ENCODE data around the gene S100A16.
"Not testable (repeated sequence)": the region's sequence is repeated elsewhere in the genome, so short reads cannot be mapped to it uniquely, and the experiment has no call there.

S100A16 gene

GRCh38 chr1:153614189-153614900 is 1.4 kb upstream of the S100A16 start:
- no peak for DNase-seq

- no peak for DNase-seq
These were observed 469 bp upstream of the S100A16 start for GRCh38 chr1:153613406-153613805.

- DNase-seq: no peak
These were observed 704 bp downstream of the S100A16 start for GRCh38 chr1:153612111-153612754.

- DNase-seq: no peak
These were observed 1.6 kb downstream of the S100A16 start for GRCh38 chr1:153611356-153611755.

GRCh38 chr1:153610811-153611301 is 2.1 kb downstream of the S100A16 start:
- no peak for DNase-seq

GRCh38 chr1:153610334-153610733 is 2.6 kb downstream of the S100A16 start:
- no peak for DNase-seq

- DNase-seq: no peak
These were observed 3.4 kb downstream of the S100A16 start for GRCh38 chr1:153609585-153609907.

- DNase-seq: no peak
These were observed 4.0 kb downstream of the S100A16 start for GRCh38 chr1:153608742-153609584.

- no peak for DNase-seq
These were observed 4.8 kb downstream of the S100A16 start for GRCh38 chr1:153608089-153608682.

- no peak for DNase-seq
These were observed 5.6 kb downstream of the S100A16 start for GRCh38 chr1:153607381-153607780.

- DNase-seq: no peak
These were observed 6.7 kb downstream of the S100A16 start for GRCh38 chr1:153606194-153606593.

- no peak for DNase-seq
These were observed 10.2 kb downstream of the S100A16 start for GRCh38 chr1:153602749-153603148.

GRCh38 chr1:153599847-153600246 is 13.1 kb downstream of the S100A16 start:
- no peak for DNase-seq

- DNase-seq: no peak
These were observed 14.4 kb downstream of the S100A16 start for GRCh38 chr1:153598309-153599172.

- no peak for DNase-seq
These were observed 15.7 kb downstream of the S100A16 start for GRCh38 chr1:153597206-153597605.

- no peak for DNase-seq
These were observed 20.2 kb downstream of the S100A16 start for GRCh38 chr1:153592748-153593147.

GRCh38 chr1:153588482-153588881 is 24.5 kb downstream of the S100A16 start:
- DNase-seq: no peak

GRCh38 chr1:153588033-153588432 is 24.9 kb downstream of the S100A16 start:
- not testable (repeated sequence) for DNase-seq

GRCh38 chr1:153587314-153587713 is 25.6 kb downstream of the S100A16 start:
- no peak for DNase-seq

GRCh38 chr1:153586347-153586746 is 26.6 kb downstream of the S100A16 start:
- no peak for DNase-seq

- no peak for DNase-seq
These were observed 27.9 kb downstream of the S100A16 start for GRCh38 chr1:153585006-153585405.

- DNase-seq: no peak
These were observed 29.0 kb downstream of the S100A16 start for GRCh38 chr1:153583976-153584375.

Measured in NCI-H2029 treated with DMSO at 0.1 percent for 48 hours (cell line).